GM21528 (cell line): Measurements from ENCODE around the gene NCK2.
"Not testable (repeated sequence)": the region's sequence is repeated elsewhere in the genome, so short reads cannot be mapped to it uniquely, and the experiment has no call there.

Experiments used
- ATAC-seq: cut with Tn5 transposase; IDR thresholded peaks from one replicate; pipeline ENCODE4 v1.9.1; 2021; ENCODE audit warnings: mild to moderate bottlenecking, moderate library complexity; ENCODE audit not compliant: unreplicated experiment, low FRiP score

NCK2 gene

DNA sequence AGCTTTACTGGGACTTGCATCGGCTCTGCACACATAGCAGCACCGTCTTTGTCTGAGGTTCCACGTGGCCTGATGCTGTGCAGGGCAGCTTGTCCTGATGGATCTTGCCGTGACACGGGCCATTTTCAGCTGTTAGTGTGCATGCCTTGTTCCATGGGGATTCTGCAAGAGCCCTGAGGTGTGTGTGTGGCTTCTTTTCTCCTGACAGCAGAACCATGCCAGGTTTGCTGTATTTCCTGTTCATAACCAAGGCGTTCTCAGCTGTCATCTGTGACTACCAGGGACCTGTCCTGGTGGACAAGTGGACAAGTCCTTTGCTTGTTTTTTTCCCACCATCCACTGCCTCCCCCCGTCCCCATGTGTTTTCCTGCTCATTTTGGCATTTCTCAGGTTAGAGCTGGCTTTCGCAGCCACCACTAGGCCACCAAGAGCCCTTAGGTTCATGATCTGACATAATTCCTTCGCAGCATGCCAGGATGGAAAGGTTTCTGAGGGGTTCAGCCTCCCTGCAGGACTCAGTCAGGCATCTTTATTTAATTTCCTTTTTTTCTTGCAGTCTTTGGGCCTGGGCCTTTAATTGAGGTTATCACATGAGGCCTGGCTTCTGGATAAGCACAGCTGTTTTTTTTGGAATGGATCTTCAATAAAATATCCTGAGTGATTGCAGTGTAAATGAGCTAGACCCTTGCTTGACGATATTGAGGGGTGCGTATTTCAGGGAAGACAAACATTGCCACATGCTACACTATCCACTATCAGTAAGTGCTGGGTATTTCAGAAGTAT, 139.4 kb downstream of the NCK2 start:
- no peak for ATAC-seq

DNA sequence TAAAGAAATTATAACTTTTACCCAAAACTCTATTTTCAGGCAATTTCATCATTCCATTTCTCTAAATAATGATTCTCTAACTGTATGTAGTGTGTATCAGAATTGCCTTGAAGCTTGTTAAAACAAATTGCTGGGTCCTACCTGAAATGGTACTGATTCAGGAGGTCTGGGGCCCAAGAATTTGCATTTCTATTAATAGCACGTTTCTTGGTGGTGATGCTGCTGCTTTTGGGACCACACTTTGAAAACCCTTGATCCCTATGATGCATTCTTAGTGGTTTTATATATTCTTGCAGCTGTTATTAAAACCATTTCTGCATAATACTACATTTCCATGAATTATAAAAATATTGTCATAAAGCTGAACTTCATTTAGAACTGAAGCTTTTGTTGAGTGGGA, 140.7 kb downstream of the NCK2 start:
- no peak for ATAC-seq

DNA sequence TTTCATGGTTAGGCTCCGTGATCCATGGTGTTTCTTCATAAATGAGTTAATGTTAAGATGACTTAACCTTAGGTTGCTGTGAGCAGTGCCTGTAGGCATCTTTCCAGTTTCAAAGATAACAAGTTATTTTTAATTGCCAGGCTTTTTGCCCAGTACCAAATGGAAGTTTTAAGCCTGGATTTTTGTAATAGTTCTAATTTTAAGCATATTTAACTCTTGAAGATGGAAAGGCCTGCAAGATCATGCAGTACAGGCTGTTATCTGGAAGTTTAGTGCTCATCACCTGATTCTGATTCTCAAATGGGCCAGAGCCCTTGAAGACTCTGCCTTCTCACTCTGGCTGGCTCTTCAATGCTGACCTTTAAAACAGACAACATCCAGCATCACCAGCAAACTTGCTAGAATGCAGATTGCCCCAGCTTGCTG, 141.3 kb downstream of the NCK2 start:
- ATAC-seq = no peak

DNA sequence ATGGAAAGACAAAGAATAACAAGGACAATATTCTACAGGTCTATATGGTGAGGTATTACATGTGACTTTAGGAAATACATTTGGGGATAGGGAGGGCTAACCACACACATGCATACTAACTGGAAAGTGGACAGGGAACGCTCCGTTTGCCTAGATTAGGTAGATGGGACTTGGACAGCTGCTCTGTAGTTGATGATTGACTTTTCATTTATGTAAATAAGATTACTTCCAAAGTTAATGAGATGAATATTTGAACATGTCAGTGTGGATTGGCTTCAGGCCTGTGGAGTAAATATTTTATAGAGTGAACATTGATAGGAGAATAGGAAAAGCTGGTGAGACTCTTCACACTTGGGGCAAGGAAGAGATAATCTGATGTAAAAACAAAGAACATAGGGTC, 142.0 kb downstream of the NCK2 start:
- ATAC-seq = no peak

DNA sequence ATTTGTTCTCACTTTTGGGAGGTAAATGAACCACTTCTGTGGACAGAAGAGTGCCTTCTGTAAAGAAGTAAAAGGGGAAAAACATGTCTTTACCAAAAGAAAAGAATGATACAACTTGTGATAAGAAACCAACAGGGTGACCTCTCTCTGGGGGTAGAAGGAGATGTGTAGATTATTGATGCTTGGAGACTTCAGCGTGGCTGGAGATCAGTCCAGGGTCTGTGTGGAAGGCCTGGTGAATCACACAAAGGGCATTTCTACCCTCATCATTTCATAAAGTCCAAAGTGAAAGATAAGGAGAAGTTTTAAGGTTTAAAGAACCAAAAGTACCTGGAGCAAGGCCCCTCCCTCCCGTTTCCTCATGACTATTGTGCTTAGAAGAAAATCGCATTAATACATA, 142.5 kb downstream of the NCK2 start:
- no peak for ATAC-seq

DNA sequence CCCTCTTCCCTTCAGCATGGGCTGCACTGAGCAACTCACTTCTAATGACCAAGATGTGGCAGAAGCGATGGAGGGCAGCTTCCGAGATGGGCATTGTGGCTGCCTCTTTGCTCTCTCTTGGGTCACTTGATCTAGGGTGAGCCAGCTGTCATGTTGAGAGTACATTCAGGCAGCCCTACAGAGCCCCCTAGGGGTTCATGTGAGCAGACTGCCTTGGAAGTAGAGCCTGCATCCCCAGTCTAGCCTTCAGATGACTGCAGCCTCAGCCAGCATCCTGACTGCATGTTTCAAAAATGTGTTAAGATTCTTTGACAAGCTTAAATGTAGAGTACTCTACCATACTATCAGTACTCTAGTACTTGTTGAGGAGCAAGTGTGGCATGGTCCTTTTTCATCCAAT, 143.9 kb downstream of the NCK2 start:
- ATAC-seq = no peak

DNA sequence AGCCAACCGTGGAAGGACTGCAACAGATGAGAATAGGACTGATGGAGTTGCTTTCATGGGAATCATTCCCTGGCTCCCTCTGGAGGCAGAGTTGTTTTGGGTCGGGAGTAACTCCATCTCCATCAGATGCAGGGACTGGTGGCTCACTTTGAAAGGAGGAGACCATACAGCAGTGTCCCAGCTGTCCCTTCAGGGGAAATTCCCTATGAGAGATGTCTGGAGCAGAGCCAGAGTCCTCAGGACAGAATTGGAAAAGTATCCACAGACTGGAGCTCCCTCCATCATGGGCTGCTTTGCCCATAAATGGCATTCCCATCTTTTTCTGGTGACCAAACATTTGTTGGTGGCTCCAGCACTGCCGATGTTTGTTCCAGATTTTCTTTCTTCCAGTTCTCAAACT, 144.3 kb downstream of the NCK2 start:
- no peak for ATAC-seq

DNA sequence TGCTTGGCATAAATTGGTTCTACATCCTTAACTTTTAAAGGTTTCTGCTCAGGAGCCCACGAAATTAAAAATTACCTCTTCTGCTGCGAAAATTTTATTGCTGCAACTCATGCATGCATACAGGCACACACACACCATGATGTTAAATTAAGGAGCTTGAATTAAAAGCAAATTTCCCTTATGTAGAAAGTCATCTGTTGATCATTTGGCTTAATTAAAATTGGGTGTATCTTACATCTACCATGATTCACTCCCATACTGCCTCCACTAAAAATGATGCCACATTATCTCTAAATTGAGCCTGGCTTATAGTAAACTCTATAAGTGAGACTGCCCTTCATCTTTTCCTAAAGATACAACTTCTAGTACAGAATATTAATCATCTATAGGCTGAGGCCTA, 145.4 kb downstream of the NCK2 start:
- no peak for ATAC-seq

DNA sequence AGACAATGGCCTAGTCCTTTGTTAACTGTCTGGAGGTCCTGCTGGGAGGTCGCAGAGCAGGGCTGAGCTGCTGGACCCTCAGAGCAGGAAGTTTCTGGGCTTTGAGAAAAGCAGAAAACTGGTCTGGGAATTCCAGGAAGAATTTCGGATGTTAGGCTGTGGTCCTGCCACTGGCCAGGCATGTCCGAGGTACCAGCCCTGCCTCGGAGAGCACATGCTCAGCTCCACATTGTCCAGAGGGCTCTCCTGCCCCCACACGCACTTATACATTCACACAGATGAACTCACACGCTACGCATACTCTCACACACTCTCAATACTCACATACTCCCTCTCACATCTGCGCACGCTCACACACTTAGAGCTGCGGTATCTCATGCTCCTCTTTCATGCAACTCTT, 146.1 kb downstream of the NCK2 start:
- ATAC-seq = no peak

DNA sequence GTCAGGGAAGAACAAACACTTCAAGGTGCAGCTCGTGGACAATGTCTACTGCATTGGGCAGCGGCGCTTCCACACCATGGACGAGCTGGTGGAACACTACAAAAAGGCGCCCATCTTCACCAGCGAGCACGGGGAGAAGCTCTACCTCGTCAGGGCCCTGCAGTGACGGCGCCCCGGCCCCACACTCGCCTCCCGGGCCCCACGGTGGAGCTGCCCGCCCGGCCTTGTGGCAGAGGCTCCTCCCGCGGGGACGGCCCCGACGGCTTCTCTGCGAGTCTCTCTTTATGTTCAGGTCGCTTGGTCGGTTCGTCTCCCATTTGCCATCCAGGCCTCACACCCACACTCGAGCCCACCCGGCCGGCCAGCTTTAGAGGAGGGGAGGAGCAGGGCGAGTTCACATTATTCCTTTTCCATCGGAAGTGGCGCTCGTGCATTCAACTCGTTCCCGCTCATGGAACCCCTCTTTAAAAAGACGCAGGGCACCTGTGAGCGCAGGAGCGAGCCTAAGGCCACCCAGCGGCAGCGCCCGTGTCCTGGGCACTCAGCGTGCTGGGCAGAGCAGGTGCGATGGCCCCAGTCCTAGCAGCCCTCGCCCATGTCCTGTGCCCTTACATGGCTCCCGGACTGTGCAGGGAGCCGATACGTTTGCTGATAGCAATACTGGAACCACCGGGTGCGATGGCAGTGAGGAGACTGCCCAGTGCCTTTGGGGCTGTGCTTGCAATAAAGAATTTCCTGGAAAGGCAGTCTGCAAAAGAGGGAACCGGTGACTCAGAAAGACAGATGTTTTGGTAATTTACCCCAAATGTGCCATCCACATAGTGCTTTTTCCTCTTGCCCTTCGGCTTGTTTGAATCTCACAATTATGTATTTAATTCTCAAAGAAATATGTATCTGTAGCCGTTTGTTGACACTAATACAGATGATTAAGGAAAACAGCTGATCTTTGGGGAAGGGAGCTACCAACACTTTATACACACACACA, 148.6 kb downstream of the NCK2 start:
- no peak for ATAC-seq

DNA sequence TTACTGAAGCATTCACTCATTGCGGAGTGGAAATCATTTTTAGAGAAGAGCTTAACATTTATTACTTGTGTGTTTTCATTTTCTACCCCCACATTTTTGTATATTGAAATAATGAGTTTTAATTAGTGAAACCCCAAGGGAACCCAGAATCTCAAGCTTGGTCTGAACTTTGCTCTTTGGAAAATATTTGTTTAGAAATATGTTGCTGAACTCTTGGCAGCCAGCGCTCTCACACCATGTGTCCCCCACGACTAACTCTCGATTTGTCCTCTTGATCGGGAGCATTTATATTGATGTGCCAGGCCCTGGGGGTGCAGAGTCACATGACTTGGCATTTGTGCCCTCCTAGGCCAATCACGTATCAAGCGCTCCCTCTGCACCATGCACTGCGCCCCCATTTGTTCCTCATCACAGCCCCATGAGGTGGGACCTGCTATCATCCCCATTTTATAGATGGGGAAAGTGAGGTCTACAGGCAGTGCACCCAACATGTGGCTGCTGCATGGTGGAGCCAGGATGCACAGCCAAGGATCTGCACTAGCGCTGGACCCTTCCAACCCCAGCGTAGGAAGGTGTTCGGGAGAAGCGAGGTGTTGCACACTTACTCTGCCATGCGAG, 149.7 kb downstream of the NCK2 start:
- no peak for ATAC-seq

DNA sequence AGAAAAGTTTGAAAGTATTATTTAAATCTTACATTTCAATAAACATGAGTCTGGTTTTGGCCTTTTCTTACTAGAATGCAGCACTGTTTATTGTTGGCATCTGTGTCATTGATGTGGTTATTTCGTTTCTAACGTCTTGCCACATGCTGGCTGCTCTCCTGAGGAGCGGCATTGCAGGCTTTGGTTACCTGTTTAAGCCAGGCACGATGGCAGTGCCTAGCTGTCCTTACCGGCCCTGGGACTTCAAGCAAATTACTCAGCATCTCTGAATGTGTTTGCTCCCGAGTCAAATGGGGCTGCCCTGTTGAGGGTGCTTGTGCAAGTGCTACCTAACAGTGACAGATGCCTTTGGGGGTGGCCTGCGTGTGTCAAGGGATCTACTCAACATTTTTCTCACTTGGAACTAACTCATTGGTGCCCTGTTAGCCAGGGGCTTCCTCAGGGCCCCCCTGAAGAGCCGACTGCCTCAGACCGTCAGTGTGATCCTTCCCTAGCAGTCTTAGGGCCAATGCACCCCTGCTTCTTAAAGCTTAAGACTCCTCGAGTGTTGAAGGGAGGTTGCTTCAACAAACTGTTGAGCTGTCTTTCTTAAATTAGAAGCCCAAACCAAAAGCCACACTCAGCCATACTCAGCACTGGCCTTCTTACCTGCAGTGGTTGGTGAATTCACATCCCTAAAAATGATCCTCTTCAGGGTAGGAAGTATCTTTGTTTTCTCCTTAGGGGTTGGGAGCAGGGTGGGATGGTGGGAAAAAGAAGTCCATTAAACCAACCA, 151.5 kb downstream of the NCK2 start:
- ATAC-seq = no peak

DNA sequence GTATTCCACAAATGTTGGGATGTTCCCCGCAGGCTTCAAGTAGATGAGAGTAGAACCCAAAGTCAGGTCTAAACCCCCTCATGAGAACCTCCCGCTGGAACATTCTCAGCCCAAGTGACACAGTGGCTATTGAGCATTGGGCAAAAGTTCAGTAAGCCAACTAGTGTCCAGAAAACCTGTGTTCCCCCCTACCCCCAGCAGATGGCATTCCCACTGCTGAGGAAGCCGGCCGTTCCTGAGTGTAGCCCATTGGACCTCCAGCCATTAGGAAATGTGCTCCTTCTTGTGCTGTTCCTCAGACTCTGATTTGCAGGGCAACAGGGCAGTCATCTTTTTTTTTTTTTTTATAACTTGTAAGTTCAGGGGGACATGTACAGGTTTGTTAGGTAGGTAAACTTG, 152.1 kb downstream of the NCK2 start:
- ATAC-seq = no peak

DNA sequence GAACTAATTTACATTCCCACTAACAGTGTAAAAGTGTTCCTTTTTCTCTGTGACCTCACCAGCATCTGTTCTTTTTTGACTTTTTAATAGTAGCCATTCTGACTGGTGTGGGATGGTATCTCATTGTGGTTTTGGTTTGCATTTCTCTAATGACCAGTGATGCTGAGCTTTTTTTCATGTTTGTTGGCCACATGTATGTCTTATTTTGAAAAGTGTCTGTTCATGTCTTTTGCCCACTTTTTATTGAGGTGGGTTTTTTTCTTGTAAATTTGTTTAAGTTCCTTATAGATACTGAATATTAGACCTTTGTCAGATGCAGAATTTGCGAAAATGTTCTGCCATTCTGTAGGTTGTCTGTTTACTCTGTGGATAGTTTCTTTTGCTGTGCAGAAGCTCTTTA, 153.0 kb downstream of the NCK2 start:
- not testable (repeated sequence) for ATAC-seq

DNA sequence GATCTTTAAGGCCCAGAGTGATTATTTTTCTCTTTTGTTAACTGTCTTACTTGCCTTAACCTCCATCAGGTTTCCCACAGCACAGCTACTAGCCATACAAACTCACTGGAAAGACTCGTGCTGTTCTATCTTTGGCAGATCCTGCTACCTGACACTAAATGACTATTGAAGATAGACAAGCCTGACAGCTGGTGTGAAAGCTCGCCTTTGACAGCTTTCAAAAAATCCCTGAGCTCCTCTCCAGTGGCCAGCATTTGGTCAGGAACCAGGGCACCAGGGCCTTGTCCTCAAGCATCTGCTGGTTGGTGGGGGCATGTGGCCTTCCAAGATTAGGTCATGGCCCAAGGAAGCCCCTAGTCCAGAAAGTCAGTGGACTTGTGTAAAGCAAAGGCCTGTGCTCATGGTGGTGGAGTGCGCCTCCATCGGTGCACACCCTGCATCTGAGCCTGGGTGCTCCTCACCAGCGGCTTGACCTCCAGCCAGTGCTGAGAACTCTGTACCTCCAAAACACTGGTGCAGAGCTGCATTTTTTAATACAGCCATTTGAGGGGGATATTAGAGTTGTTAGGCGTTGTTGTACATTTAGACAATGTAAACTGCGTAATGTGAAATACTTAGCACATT, 158.5 kb downstream of the NCK2 start:
- no peak for ATAC-seq

DNA sequence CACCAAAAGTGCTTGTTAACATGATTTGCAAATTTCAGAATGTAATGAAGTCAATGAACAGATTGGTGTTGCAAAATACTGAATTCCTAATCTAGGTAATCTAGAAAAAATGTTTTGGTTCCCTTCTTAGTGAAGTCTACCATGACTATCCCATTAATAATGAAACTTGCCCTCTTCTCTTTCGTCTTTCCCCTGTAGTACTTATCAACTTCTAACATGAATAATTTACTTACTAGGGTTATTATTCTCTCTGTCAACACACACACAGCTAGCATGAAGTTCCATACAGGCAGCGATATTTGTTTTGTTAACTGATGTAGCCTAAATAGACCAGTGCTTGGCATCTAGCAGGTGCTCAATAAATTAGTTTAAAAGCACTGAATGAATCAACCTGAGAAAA, 160.2 kb downstream of the NCK2 start:
- peak; percentile 95 for ATAC-seq

DNA sequence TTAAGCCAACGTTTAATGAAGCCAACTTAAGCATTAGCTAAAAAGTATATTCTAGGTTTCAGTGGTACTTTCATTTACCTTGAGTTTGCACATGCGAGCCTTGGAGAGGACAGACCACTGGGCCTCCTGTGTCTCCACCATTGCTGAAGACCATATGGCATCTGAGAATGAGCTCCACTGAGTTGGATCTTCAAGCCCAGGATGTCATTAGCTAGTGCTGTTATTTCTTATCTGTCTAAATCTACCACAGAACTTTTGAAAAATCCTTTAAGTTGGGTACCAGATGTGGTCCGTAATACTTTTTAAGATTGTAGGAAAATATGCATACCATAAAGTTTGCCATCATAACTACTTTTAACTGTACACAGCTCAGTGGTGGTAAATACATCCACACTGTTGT, 161.8 kb downstream of the NCK2 start:
- no peak for ATAC-seq

DNA sequence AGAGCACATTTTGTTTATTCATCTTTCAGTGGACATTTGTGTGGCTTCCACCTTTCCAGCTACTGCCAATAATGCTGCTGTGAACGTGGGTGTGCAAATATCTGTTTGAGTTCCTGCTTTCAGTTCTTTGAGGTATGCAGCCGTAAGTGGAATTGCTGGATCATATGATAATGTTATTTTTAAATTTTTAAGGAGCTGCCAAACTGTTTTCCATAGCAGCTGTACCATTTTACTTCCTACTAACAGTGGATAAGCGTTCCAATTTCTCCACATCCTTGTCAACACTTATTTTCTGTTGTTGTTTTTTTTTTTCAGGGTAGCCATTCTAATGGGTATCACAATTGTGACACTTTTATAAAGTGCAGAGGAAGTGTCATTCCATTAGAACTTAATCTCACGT, 162.5 kb downstream of the NCK2 start:
- ATAC-seq = no peak

DNA sequence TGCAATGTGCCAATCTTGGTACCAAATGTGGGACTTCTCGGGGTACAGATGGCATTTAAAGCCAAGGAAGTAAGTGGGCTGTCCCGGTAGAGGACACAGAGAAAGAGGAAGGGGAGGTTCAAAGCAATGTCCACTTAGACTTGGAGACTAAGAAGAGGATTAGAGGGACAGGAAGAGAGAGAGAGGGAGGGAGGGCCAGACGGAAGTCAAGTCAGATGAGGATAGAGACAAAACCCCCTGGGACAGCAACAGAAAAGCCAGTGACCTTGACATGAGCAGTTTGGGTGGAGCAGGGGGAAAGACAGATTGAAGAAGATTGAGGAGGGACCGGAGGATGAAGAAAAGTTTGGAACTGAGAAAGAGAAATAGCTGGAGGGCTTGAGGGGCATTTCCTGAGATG, 164.5 kb downstream of the NCK2 start:
- ATAC-seq = no peak
